H9 (cell line): Measurements from ENCODE around the gene KRTAP5-1. TPM values are rescaled to one million over a fixed set of nuclear protein-coding genes. Genes with fewer than 3 reads are reported as not detected.
A peak's percentile ranks its signal among the peaks of the same experiment; 100 is the strongest.

Experiments
- DNase-seq: peaks from one replicate; pipeline ENCODE4 v3.0.0-alpha.2; 2017
- H2AFZ ChIP-seq: one replicate; pipeline ENCODE4 v1.6.1; 2013; ENCODE audit warnings: mild to moderate bottlenecking, low read length, control low read depth, moderate library complexity
- H2AK5ac ChIP-seq: 2 replicates; pipeline ENCODE4 v1.6.1; 2013; ENCODE audit warnings: low read length, control low read depth, mixed read lengths; ENCODE audit not compliant: insufficient read length
- H2BK120ac ChIP-seq: one replicate; pipeline ENCODE4 v1.6.1; 2013; ENCODE audit warnings: low read depth, mild to moderate bottlenecking, low read length, control low read depth, inconsistent platforms; ENCODE audit not compliant: poor library complexity, severe bottlenecking
- H2BK12ac ChIP-seq: 2 replicates; pipeline ENCODE4 v1.6.1; 2013; ENCODE audit warnings: low read length, control low read depth, mixed read lengths, low read depth; ENCODE audit not compliant: insufficient read length
- H2BK15ac ChIP-seq: 2 replicates; pipeline ENCODE4 v1.6.1; 2013; ENCODE audit warnings: low read depth, low read length, control low read depth
- H2BK20ac ChIP-seq: one replicate; pipeline ENCODE4 v1.6.1; 2013; ENCODE audit warnings: low read depth, mild to moderate bottlenecking, low read length, control low read depth, inconsistent platforms; ENCODE audit not compliant: poor library complexity, severe bottlenecking
- H2BK5ac ChIP-seq: 2 replicates; pipeline ENCODE4 v1.6.1; 2013; ENCODE audit warnings: low read length, control low read depth, mixed read lengths; ENCODE audit not compliant: insufficient read length
- H3K14ac ChIP-seq: 2 replicates; pipeline ENCODE4 v1.6.1; 2013; ENCODE audit warnings: low read length, control low read depth; ENCODE audit not compliant: insufficient read depth
- H3K18ac ChIP-seq: 2 replicates; pipeline ENCODE4 v1.6.1; 2013; ENCODE audit warnings: low read depth, mild to moderate bottlenecking, mixed read lengths, low read length, control low read depth; ENCODE audit not compliant: insufficient read length
- H3K23ac ChIP-seq: 2 replicates; pipeline ENCODE4 v1.6.1; 2013; ENCODE audit warnings: low read length, control low read depth, mixed read lengths, low read depth; ENCODE audit not compliant: insufficient read length
- H3K23me2 ChIP-seq: 2 replicates; pipeline ENCODE4 v1.6.1; 2013; ENCODE audit warnings: low read depth, mild to moderate bottlenecking, mixed read lengths, low read length, control low read depth; ENCODE audit not compliant: insufficient read length, poor library complexity, severe bottlenecking
- H3K27ac ChIP-seq: 2 replicates; pipeline ENCODE4 v1.5.1; 2013; ENCODE audit warnings: low read length, control low read depth, mixed read lengths, low read depth; ENCODE audit not compliant: insufficient read length
- H3K27me3 ChIP-seq: 2 replicates; pipeline ENCODE4 v1.6.1; 2013; ENCODE audit warnings: low read length, control low read depth, inconsistent platforms; ENCODE audit not compliant: insufficient read depth
- H3K4ac ChIP-seq: 2 replicates; pipeline ENCODE4 v1.6.1; 2013; ENCODE audit warnings: low read depth, mild to moderate bottlenecking, control low read depth, inconsistent platforms, low read length, moderate library complexity
- H3K4me1 ChIP-seq: 2 replicates; pipeline ENCODE4 v1.6.1; 2013; ENCODE audit warnings: low read length, control low read depth, inconsistent platforms; ENCODE audit not compliant: insufficient read depth
- H3K4me2 ChIP-seq: 2 replicates; pipeline ENCODE4 v1.6.1; 2013; ENCODE audit warnings: low read length, control low read depth, mixed read lengths; ENCODE audit not compliant: insufficient read length, insufficient read depth
- H3K56ac ChIP-seq: 2 replicates; pipeline ENCODE4 v1.6.1; 2013; ENCODE audit warnings: low read depth, mild to moderate bottlenecking, mixed read lengths, low read length, control low read depth; ENCODE audit not compliant: insufficient read length
- H3K79me1 ChIP-seq: 2 replicates; pipeline ENCODE4 v1.6.1; 2013; ENCODE audit warnings: low read depth, mild to moderate bottlenecking, moderate library complexity, low read length, control low read depth, inconsistent platforms; ENCODE audit not compliant: insufficient read depth, poor library complexity, severe bottlenecking
- H3K79me2 ChIP-seq: 2 replicates; pipeline ENCODE4 v1.6.1; 2013; ENCODE audit warnings: low read length, control low read depth, inconsistent platforms; ENCODE audit not compliant: insufficient read depth
- H3K9ac ChIP-seq: 2 replicates; pipeline ENCODE4 v1.6.1; 2013; ENCODE audit warnings: low read length, control low read depth, mixed read lengths; ENCODE audit not compliant: insufficient read length; ENCODE audit errors: extremely low read depth
- H3K9me3 ChIP-seq: one replicate; pipeline ENCODE4 v1.6.1; 2013; ENCODE audit warnings: low read depth, low read length, inconsistent platforms; ENCODE audit not compliant: control insufficient read depth
- H3T11ph ChIP-seq: one replicate; pipeline ENCODE4 v1.6.1; 2013; ENCODE audit warnings: mild to moderate bottlenecking, low read length, control low read depth, inconsistent platforms
- H4K20me1 ChIP-seq: one replicate; pipeline ENCODE4 v1.6.1; 2013; ENCODE audit not compliant: control insufficient read depth, insufficient read length, insufficient read depth
- H4K5ac ChIP-seq: 2 replicates; pipeline ENCODE4 v1.6.1; 2013; ENCODE audit warnings: low read depth, mild to moderate bottlenecking, mixed read lengths, low read length, control low read depth; ENCODE audit not compliant: insufficient read length
- H4K8ac ChIP-seq: replicated peaks from 2 replicates; pipeline ENCODE4 v1.6.1; 2013; ENCODE audit warnings: low read length, control low read depth, mixed read lengths, low read depth; ENCODE audit not compliant: insufficient read length
- H4K91ac ChIP-seq: 2 replicates; pipeline ENCODE4 v1.6.1; 2013; ENCODE audit warnings: low read depth, mild to moderate bottlenecking, moderate library complexity, mixed read lengths, low read length, control low read depth; ENCODE audit not compliant: insufficient read length
- H3K27ac Mint-ChIP-seq, 3 experiments: 2 replicates in 2 of 3; 3 replicates in 1 of 3; pipeline ENCODE4 v1.8.0; 2020 to 2021; ENCODE audit warnings: mixed read lengths in 3 of 3, mild to moderate bottlenecking in 1 of 3, moderate library complexity in 1 of 3
- H3K27me3 Mint-ChIP-seq: 2 replicates; pipeline ENCODE4 v1.8.0; 2021; ENCODE audit warnings: low read depth, mild to moderate bottlenecking, moderate library complexity, mixed read lengths
- H3K36me3 Mint-ChIP-seq, 3 experiments: 2 replicates in 2 of 3; 3 replicates in 1 of 3; pipeline ENCODE4 v1.8.0; 2020 to 2021; ENCODE audit warnings: low read depth in 3 of 3, mixed read lengths in 3 of 3; ENCODE audit not compliant: insufficient read depth in 1 of 3
- H3K4me1 Mint-ChIP-seq, 2 experiments: 2 replicates each; pipeline ENCODE4 v1.8.0; 2020; ENCODE audit warnings: mixed read lengths in 2 of 2
- H3K4me3 Mint-ChIP-seq, 2 experiments: 2 replicates in 1 of 2; 3 replicates in 1 of 2; pipeline ENCODE4 v1.8.0; 2020 to 2021; ENCODE audit warnings: mild to moderate bottlenecking in 2 of 2, mixed read lengths in 2 of 2, moderate library complexity in 1 of 2
- H3K9me3 Mint-ChIP-seq, 2 experiments: 2 replicates in 1 of 2; 3 replicates in 1 of 2; pipeline ENCODE4 v1.8.0; 2020; ENCODE audit warnings: mild to moderate bottlenecking in 2 of 2, mixed read lengths in 2 of 2, moderate library complexity in 1 of 2
- WGBS: extraction: QIAGEN DNeasy Blood & Tissue Kit; methylation state at CpG from one replicate; pipeline ENCODE4 v1.1.7; 2013; ENCODE audit warnings: missing lambda C conversion rate, low lambda C conversion rate, mixed read lengths; ENCODE audit not compliant: insufficient read length; ENCODE audit errors: extremely low coverage; 5-methylcytosine and 5-hydroxymethylcytosine counted together
- total RNA-seq: library from RNA; stranded (reverse); gene quantifications from 2 replicates; pipeline ENCODE4 v1.2.1, GENCODE V29; 2021
- TF ChIP-seq, protein P1 (sequence below): fragments of 200-600 bp; sonication (generic); conservative IDR thresholded peaks from 3 replicates; pipeline ENCODE4 v1.8.0; 2021; ENCODE audit warnings: antibody characterized with exemption, mild to moderate bottlenecking

Gene KRTAP5-1
- total RNA-seq, 1 experiment from 2014 or later = not detected

DNA sequence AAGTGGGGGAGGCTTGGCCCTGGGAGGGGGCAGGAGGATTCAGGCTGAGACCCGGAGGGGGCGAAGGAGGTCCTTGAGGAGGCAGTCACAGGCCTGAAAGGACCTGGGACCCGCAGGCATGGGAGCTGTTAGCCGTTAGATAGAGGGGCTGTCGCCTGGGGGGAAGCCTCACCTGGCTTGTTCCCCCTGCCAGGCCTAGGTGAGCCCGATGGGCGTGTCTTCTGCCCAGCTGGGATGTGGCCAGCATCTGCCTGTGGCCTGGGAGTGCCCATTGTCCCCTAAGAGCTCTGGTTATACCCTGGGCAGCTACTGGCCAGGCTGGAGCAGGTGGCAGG lies 11.2 kb downstream of the KRTAP5-1 start:
- no peak overlapping the region for H4K91ac ChIP-seq
- H3K27ac ChIP-seq = no peak overlapping the region
- H3K4ac ChIP-seq = no peak overlapping the region
- Mint-ChIP-seq H3K27ac (no peak overlapping the region), H3K4me3 (peak overlapping the region; percentile 41 to 62; a peak in 2 of 5 replicates), H3K36me3 (peaks cover 0 to 4% (median 0%) of the 10 kb centered on the region in 3 experiments; a peak in 3 of 7 replicates), H3K27me3 (peaks cover 79% of the 10 kb centered on the region), H3K4me1 (peaks cover 12 to 26% of the 10 kb centered on the region in 2 experiments), H3K9me3 (peaks cover 6 to 7% of the 10 kb centered on the region in 2 experiments)
- no peaks in the 10 kb centered on the region for H3K79me1 ChIP-seq
- H2AFZ ChIP-seq = no peak overlapping the region
- H2BK120ac ChIP-seq = no peak overlapping the region
- H3K79me2 ChIP-seq = no peaks in the 10 kb centered on the region
- peak overlapping the region; percentile 54 for H3K4me2 ChIP-seq
- no peak overlapping the region for H3K14ac ChIP-seq
- H2BK12ac ChIP-seq = no peak overlapping the region
- H3K27me3 ChIP-seq = peaks cover 19% of the 10 kb centered on the region
- no peak overlapping the region for H2AK5ac ChIP-seq
- H4K5ac ChIP-seq = no peak overlapping the region
- H2BK5ac ChIP-seq = no peak overlapping the region
- no peak overlapping the region for H3K23ac ChIP-seq
- H3K9me3 ChIP-seq = no peaks in the 10 kb centered on the region
- H2BK20ac ChIP-seq = no peak overlapping the region
- no peaks in the 10 kb centered on the region for H4K20me1 ChIP-seq
- H3T11ph ChIP-seq = no peak overlapping the region
- TF ChIP-seq, protein P1, sequence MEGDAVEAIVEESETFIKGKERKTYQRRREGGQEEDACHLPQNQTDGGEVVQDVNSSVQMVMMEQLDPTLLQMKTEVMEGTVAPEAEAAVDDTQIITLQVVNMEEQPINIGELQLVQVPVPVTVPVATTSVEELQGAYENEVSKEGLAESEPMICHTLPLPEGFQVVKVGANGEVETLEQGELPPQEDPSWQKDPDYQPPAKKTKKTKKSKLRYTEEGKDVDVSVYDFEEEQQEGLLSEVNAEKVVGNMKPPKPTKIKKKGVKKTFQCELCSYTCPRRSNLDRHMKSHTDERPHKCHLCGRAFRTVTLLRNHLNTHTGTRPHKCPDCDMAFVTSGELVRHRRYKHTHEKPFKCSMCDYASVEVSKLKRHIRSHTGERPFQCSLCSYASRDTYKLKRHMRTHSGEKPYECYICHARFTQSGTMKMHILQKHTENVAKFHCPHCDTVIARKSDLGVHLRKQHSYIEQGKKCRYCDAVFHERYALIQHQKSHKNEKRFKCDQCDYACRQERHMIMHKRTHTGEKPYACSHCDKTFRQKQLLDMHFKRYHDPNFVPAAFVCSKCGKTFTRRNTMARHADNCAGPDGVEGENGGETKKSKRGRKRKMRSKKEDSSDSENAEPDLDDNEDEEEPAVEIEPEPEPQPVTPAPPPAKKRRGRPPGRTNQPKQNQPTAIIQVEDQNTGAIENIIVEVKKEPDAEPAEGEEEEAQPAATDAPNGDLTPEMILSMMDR = no peak
- WGBS = no CpG with 5 or more reads among the region's 7 CpGs
- no peak overlapping the region for H2BK15ac ChIP-seq
- no peaks in the 10 kb centered on the region for H3K4me1 ChIP-seq
- H3K23me2 ChIP-seq = peaks cover 22% of the 10 kb centered on the region
- H3K18ac ChIP-seq = no peak overlapping the region
- no peak overlapping the region for H4K8ac ChIP-seq
- H3K9ac ChIP-seq = no peak overlapping the region
- DNase-seq = peak; percentile 74
- no peak overlapping the region for H3K56ac ChIP-seq
